ENCODE measurements around the gene ARHGAP44.

DNA sequence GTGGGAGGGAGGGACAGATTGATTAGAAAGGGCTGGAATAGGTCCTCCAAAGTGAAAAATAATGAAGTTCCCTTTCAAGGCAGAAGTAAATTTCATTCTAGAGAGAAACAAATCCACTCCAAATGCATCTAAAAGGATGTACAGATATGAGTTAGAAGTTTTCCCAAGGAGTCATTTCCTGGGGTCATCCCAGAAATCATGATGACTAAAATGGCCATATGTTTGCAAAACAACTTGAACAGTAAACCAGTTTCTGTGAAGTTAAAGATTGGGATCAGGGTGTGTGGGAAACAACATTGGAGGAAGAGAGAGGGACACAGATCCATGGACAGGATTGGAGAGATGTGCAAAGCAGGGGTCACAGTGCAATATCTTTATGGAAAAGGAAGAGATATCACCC, 32.5 kb upstream of the ARHGAP44 start:
- TF ChIP-seq CTCF (IDR thresholded peaks at IDR 0.05; ENCODE audit: poor library complexity) (no peak), EZH2 (IDR thresholded peaks at IDR 0.05; ENCODE audit: borderline replicate concordance) (no peak)
